Neural cell (in vitro differentiated cells): ENCODE results near the gene RBM19. TPM values are rescaled to one million over a fixed set of nuclear protein-coding genes. Genes with fewer than 3 reads are reported as not detected.
A peak's percentile ranks its signal among the peaks of the same experiment; 100 is the strongest.

Experiments
- H2AFZ ChIP-seq: fragments of 200-600, 300-800 bp; sonication (generic), shearing (Covaris generic); 2 replicates; pipeline ENCODE4 v1.6.0; 2014; ENCODE audit warnings: low read depth, mild to moderate bottlenecking, antibody characterized with exemption, low read length, moderate library complexity
- H3F3A ChIP-seq: fragments of 200-600 bp; shearing (Covaris generic); 2 replicates; pipeline ENCODE4 v1.6.1; 2016; ENCODE audit warnings: mild to moderate bottlenecking, moderate library complexity, mixed read lengths, antibody characterized with exemption, low read length; ENCODE audit not compliant: insufficient read depth, poor library complexity, severe bottlenecking
- H3K27ac ChIP-seq: fragments of 200-600, 300-800 bp; sonication (generic), shearing (Covaris generic); 2 replicates; pipeline ENCODE4 v1.5.1; 2014; ENCODE audit warnings: mild to moderate bottlenecking, low read length, moderate library complexity
- H3K27me3 ChIP-seq: fragments of 300-800, 200-600 bp; sonication (generic), shearing (Covaris generic); 2 replicates; pipeline ENCODE4 v1.6.0; 2014; ENCODE audit warnings: mild to moderate bottlenecking, low read depth, low read length, moderate library complexity; ENCODE audit not compliant: insufficient read depth
- H3K36me3 ChIP-seq: fragments of 300-800, 200-600 bp; sonication (generic), shearing (Covaris generic); 2 replicates; pipeline ENCODE4 v1.5.1; 2014; ENCODE audit warnings: mild to moderate bottlenecking, antibody characterized with exemption, low read length, moderate library complexity; ENCODE audit not compliant: insufficient read depth
- H3K4me2 ChIP-seq: fragments of 300-800, 200-600 bp; sonication (generic), shearing (Covaris generic); 2 replicates; pipeline ENCODE4 v1.6.0; 2014; ENCODE audit warnings: mild to moderate bottlenecking, low read length
- H3K4me3 ChIP-seq: fragments of 300-800, 200-600 bp; sonication (generic), shearing (Covaris generic); 2 replicates; pipeline ENCODE4 v1.5.1; 2014; ENCODE audit warnings: mild to moderate bottlenecking, low read length, moderate library complexity
- H3K79me2 ChIP-seq: fragments of 200-600 bp; shearing (Covaris generic); replicated peaks from 2 replicates; pipeline ENCODE4 v1.6.0; 2014; ENCODE audit warnings: mild to moderate bottlenecking, low read length, moderate library complexity; ENCODE audit not compliant: insufficient read depth
- H3K9ac ChIP-seq: fragments of 300-800, 200-600 bp; sonication (generic), shearing (Covaris generic); 2 replicates; pipeline ENCODE4 v1.6.1; 2016; ENCODE audit warnings: mild to moderate bottlenecking, low read length, mixed read lengths
- H3K9me2 ChIP-seq: fragments of 200-600 bp; shearing (Covaris generic); 2 replicates; pipeline ENCODE4 v1.6.1; 2016; ENCODE audit warnings: mild to moderate bottlenecking, low read length, mixed read lengths; ENCODE audit not compliant: insufficient read depth
- H3K9me3 ChIP-seq: fragments of 200-600, 300-800 bp; sonication (generic), shearing (Covaris generic); 2 replicates; pipeline ENCODE4 v1.6.1; 2016; ENCODE audit warnings: mild to moderate bottlenecking, mixed run types, low read length, moderate library complexity, mixed read lengths
- H4K20me1 ChIP-seq: fragments of 200-600 bp; shearing (Covaris generic); 2 replicates; pipeline ENCODE4 v1.6.1; 2016; ENCODE audit warnings: mild to moderate bottlenecking, mixed run types; ENCODE audit not compliant: insufficient read depth
- EP300 ChIP-seq: fragments of 450-650 bp; conservative IDR thresholded peaks from 2 replicates; pipeline ENCODE4 v1.6.1; 2014; ENCODE audit warnings: antibody characterized with exemption, mild to moderate bottlenecking, moderate library complexity; ENCODE audit not compliant: poor library complexity, severe bottlenecking
- EZH2 ChIP-seq: fragments of 200-600, 300-800 bp; shearing (Covaris generic), sonication (generic); IDR thresholded peaks from 2 replicates; pipeline ENCODE4 v1.6.1; 2014; ENCODE audit warnings: antibody characterized with exemption, low read length, borderline replicate concordance, mild to moderate bottlenecking; ENCODE audit not compliant: insufficient read depth, poor library complexity, severe bottlenecking
- MXI1 ChIP-seq: fragments of 450-650 bp; conservative IDR thresholded peaks from 2 replicates; pipeline ENCODE4 v1.6.1; 2014; ENCODE audit warnings: antibody characterized with exemption, mild to moderate bottlenecking; ENCODE audit not compliant: poor library complexity, severe bottlenecking
- POLR2AphosphoS5 ChIP-seq: IDR thresholded peaks from 2 replicates; pipeline ENCODE4 v1.6.1; 2012
- RAD21 ChIP-seq: fragments of 450-650 bp; conservative IDR thresholded peaks from 2 replicates; pipeline ENCODE4 v1.6.1; 2014; ENCODE audit warnings: antibody characterized with exemption, mild to moderate bottlenecking, moderate library complexity
- SMC3 ChIP-seq: fragments of 450-650 bp; conservative IDR thresholded peaks from 2 replicates; pipeline ENCODE4 v1.6.1; 2014; ENCODE audit warnings: antibody characterized with exemption, mild to moderate bottlenecking, moderate library complexity; ENCODE audit not compliant: poor library complexity
- TAF1 ChIP-seq: IDR thresholded peaks from 2 replicates; pipeline ENCODE4 v1.6.1; 2012; ENCODE audit warnings: low read depth
- polyA plus RNA-seq: library from polyadenylated mRNA; depleted of rRNA; stranded (reverse); fragments of >200 nt; gene quantifications from 2 replicates; pipeline ENCODE4 v1.2.3, GENCODE V29; 2014
- TF ChIP-seq, protein P1 (sequence below): IDR thresholded peaks from 2 replicates; pipeline ENCODE4 v1.6.1; 2012; ENCODE audit warnings: borderline replicate concordance
- TF ChIP-seq, protein P2 (sequence below): fragments of 450-650 bp; IDR thresholded peaks from 2 replicates; pipeline ENCODE4 v1.5.1; 2014; ENCODE audit warnings: antibody characterized with exemption, mild to moderate bottlenecking, moderate library complexity; ENCODE audit not compliant: poor library complexity, severe bottlenecking

The RBM19 gene
- polyA plus RNA-seq, 1 donor from 2014 or later: 14.2 TPM

DNA sequence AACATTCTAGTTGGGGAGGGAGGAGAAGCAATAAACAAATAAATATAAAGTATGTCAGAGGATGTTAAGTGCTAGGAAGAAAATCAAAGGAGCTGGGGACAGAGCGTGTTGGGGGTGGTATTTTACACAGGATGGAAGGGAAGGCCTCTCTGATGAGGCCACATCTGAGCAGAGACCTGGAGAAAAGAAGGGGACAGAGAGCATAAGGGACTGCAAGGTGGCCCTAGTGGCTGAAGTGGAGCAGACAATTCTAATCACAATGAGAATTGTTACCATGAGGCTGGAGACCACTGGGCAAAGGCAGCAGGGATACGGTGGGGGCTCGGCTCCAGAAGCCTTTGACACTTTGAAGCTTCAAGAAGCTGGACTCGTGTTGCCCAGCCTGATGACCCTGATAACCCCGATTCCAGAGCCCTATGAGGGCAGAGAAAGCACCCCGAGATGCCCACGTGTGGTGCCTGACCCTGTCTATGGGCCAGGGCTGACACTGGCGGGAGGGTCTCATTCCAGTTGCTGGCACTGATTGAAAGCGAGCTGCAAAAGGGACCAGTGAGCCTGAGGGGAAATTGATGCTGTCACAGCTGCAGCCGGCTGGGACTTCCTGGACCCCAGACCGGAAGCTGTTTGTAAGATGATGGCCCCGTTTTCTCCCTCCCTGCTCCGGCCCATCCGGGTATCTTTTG lies 169.1 kb downstream of the RBM19 start:
- Histone ChIP-seq H3K9me3 (no peaks in the 10 kb centered on the region), H3K27ac (peak overlapping the region; percentile 93), H3F3A (peaks cover 5% of the 10 kb centered on the region), H4K20me1 (no peaks in the 10 kb centered on the region), H3K4me2 (no peak overlapping the region), H3K9me2 (no peaks in the 10 kb centered on the region), H3K27me3 (no peaks in the 10 kb centered on the region), H3K36me3 (no peaks in the 10 kb centered on the region), H3K9ac (peak overlapping the region; percentile 21), H3K4me3 (no peak overlapping the region), H2AFZ (no peak overlapping the region), H3K79me2 (no peaks in the 10 kb centered on the region)
- TF ChIP-seq MXI1: no peak
- TF ChIP-seq RAD21: no peak
- TF ChIP-seq, protein P1, sequence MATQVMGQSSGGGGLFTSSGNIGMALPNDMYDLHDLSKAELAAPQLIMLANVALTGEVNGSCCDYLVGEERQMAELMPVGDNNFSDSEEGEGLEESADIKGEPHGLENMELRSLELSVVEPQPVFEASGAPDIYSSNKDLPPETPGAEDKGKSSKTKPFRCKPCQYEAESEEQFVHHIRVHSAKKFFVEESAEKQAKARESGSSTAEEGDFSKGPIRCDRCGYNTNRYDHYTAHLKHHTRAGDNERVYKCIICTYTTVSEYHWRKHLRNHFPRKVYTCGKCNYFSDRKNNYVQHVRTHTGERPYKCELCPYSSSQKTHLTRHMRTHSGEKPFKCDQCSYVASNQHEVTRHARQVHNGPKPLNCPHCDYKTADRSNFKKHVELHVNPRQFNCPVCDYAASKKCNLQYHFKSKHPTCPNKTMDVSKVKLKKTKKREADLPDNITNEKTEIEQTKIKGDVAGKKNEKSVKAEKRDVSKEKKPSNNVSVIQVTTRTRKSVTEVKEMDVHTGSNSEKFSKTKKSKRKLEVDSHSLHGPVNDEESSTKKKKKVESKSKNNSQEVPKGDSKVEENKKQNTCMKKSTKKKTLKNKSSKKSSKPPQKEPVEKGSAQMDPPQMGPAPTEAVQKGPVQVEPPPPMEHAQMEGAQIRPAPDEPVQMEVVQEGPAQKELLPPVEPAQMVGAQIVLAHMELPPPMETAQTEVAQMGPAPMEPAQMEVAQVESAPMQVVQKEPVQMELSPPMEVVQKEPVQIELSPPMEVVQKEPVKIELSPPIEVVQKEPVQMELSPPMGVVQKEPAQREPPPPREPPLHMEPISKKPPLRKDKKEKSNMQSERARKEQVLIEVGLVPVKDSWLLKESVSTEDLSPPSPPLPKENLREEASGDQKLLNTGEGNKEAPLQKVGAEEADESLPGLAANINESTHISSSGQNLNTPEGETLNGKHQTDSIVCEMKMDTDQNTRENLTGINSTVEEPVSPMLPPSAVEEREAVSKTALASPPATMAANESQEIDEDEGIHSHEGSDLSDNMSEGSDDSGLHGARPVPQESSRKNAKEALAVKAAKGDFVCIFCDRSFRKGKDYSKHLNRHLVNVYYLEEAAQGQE: no peak
- no peak for TF ChIP-seq EP300
- TF ChIP-seq POLR2AphosphoS5: no peak
- TF ChIP-seq EZH2: no peak
- TF ChIP-seq TAF1: no peak
- TF ChIP-seq, protein P2, sequence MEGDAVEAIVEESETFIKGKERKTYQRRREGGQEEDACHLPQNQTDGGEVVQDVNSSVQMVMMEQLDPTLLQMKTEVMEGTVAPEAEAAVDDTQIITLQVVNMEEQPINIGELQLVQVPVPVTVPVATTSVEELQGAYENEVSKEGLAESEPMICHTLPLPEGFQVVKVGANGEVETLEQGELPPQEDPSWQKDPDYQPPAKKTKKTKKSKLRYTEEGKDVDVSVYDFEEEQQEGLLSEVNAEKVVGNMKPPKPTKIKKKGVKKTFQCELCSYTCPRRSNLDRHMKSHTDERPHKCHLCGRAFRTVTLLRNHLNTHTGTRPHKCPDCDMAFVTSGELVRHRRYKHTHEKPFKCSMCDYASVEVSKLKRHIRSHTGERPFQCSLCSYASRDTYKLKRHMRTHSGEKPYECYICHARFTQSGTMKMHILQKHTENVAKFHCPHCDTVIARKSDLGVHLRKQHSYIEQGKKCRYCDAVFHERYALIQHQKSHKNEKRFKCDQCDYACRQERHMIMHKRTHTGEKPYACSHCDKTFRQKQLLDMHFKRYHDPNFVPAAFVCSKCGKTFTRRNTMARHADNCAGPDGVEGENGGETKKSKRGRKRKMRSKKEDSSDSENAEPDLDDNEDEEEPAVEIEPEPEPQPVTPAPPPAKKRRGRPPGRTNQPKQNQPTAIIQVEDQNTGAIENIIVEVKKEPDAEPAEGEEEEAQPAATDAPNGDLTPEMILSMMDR: no peak
- TF ChIP-seq SMC3: no peak

DNA sequence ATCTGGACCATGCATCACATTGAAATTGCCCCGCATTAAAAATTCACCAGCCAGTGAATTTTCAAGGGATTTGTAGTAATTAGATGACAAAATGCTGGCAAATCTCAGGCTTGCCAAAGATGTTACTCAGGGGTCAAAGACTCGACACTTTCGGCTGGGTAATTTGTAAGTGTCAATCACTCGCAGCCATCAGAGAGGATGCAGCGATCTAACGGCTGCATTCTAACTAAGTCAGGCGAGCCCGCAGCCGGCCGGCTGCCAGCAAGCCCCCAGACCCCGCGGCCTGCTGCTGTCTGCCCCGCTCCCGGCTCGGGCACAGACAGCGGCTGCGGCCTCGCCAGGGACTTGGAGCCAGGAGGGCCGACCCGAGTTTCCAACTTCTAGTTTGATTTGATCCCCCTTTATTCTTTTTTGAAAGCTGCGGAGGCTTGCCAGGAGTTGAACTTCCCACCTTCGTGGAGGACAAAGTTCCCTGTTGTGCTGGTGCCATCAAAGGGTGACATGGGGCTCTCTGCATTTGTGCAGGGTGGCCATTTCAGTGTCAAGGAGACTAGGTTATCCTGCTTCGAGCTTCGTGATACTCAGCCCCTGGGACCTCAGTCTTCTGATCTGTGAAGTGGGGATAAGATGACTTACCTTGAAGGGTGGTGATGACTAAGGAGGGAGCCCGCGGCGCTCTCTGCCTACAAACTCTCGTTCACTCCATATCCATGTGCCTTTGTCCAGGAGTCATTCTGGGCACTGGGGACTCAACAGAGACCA lies 169.9 kb downstream of the RBM19 start:
- H3K79me2 ChIP-seq: no peaks in the 10 kb centered on the region
- H4K20me1 ChIP-seq: no peaks in the 10 kb centered on the region
- H2AFZ ChIP-seq: no peak overlapping the region
- no peaks in the 10 kb centered on the region for H3K9me3 ChIP-seq
- H3K9me2 ChIP-seq: no peaks in the 10 kb centered on the region
- H3F3A ChIP-seq: peaks cover 5% of the 10 kb centered on the region
- no peak overlapping the region for H3K4me2 ChIP-seq
- no peak overlapping the region for H3K4me3 ChIP-seq
- H3K27ac ChIP-seq: peak overlapping the region; percentile 93
- no peaks in the 10 kb centered on the region for H3K36me3 ChIP-seq
- no peak for TF ChIP-seq EZH2
- no peak for TF ChIP-seq SMC3
- TF ChIP-seq MXI1: no peak
- no peak for TF ChIP-seq POLR2AphosphoS5
- no peak for TF ChIP-seq RAD21
- TF ChIP-seq, protein P2: no peak
- TF ChIP-seq TAF1: no peak
- TF ChIP-seq, protein P1: no peak
- no peak for TF ChIP-seq EP300
- H3K27me3 ChIP-seq: no peaks in the 10 kb centered on the region
- peak overlapping the region; percentile 70 for H3K9ac ChIP-seq
